Thyroid gland (tissue), 4 donors: ENCODE results near the gene ANKRD40. TPM values are rescaled to one million over a fixed set of nuclear protein-coding genes. Genes with fewer than 3 reads are reported as not detected.

Experiments used
- DNase-seq, 2 donors: peaks; one replicate each; pipeline ENCODE4 v3.0.0-alpha.2; 2019
- H3K27ac ChIP-seq, 3 donors: fragments of 200-600 bp; sonication (generic); 1 replicate in 2 of 3; 2 replicates in 1 of 3; pipeline ENCODE4 v1.5.1; 2016 to 2019; ENCODE audit warnings: mild to moderate bottlenecking in 1 of 3, moderate library complexity in 1 of 3
- H3K27me3 ChIP-seq: fragments of 200-600 bp; sonication (generic); one replicate; pipeline ENCODE4 v1.5.1; 2019
- H3K36me3 ChIP-seq, 2 donors: fragments of 200-600 bp; sonication (generic); one replicate each; pipeline ENCODE4 v1.5.1; 2016 to 2019
- H3K4me1 ChIP-seq, 2 donors: fragments of 200-600 bp; sonication (generic); one replicate each; pipeline ENCODE4 v1.5.1; 2017 to 2019
- H3K4me3 ChIP-seq, 3 donors: fragments of 200-600 bp; sonication (generic); replicated peaks in 1 of 3; 1 replicate in 2 of 3; 2 replicates in 1 of 3; pipeline ENCODE4 v1.5.1; 2016; ENCODE audit warnings: mild to moderate bottlenecking in 1 of 3
- H3K9me3 ChIP-seq: fragments of 200-600 bp; sonication (generic); one replicate; pipeline ENCODE4 v1.5.1; 2017
- CTCF ChIP-seq, 6 experiments: fragments of 200-600 bp in 3 of 6; fragments of 450-650 bp in 3 of 6; sonication (generic) in 3 of 6; IDR thresholded peaks; one replicate each; pipeline ENCODE4 v1.5.1; 2016 to 2019; ENCODE audit warnings: antibody characterized with exemption in 6 of 6, mild to moderate bottlenecking in 2 of 6, inconsistent platforms in 1 of 6, moderate library complexity in 1 of 6
- POLR2A ChIP-seq, 2 donors: fragments of 450-650 bp; IDR thresholded peaks; one replicate each; pipeline ENCODE4 v1.6.1; 2017; ENCODE audit warnings: antibody characterized with exemption in 2 of 2, mild to moderate bottlenecking in 2 of 2, moderate library complexity in 1 of 2
- WGBS, 2 donors: methylation state at CpG; one replicate each; pipeline ENCODE4 v1.1.5; 2017; 5-methylcytosine and 5-hydroxymethylcytosine counted together
- intact Hi-C: fragments of 100-400 bp; cut with DNase I; formaldehyde crosslinking; loops from one replicate; pipeline ENCODE4 v1.15.1; 2023
- total RNA-seq, 4 donors: library from RNA; depleted of rRNA; stranded (reverse); fragments of >200 nt; gene quantifications; one replicate each; pipeline ENCODE4 v1.2.3, GENCODE V29; 2016

Gene ANKRD40
- total RNA-seq, 4 donors from 2014 or later = 29.4 to 40.2 (median 35.1) TPM

- no peak overlapping the region for H3K4me3 ChIP-seq
- no peaks in the 10 kb centered on the region for H3K36me3 ChIP-seq
- no peaks in the 10 kb centered on the region for H3K9me3 ChIP-seq
- no peaks in the 10 kb centered on the region for H3K27me3 ChIP-seq
- H3K4me1 ChIP-seq = peaks cover 37 to 42% of the 10 kb centered on the region in 2 donors
- 84 to 89% methylated on average over 15 of the region's 15 CpGs for WGBS, 2 donors
- DNase-seq = no peak
- H3K27ac ChIP-seq = no peak overlapping the region
- TF ChIP-seq CTCF (IDR thresholded peaks at IDR 0.05) = no peak
- TF ChIP-seq POLR2A (IDR thresholded peaks at IDR 0.05) = no peak
- intact Hi-C loops = loop anchor here (5.0 to 10.0 kb wide), 2 partner anchors 52 to 200 kb away; partner anchors contain the start of gene ABCC3
These were observed 22.9 kb downstream of the ANKRD40 start for GRCh38 chr17:50684612-50685333.

DNA sequence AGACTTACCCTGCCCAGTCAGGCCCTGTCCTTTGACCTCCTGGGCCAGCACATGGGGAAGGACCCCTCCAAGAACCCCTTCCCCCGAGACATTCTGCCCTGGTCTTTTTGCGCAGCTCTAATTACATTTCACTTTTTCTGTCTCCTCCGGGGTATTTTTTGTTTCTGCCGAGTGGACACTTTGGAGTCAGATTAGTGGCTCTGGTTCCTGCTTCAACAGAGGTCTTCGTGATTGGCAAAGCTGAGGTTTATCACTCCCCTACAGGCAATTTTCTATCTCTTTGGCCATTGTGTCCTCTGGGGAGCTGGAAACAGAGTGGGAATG lies 23.5 kb downstream of the ANKRD40 start:
- intact Hi-C loops = loop anchor here (5.0 to 10.0 kb wide), 2 partner anchors 52 to 199 kb away; partner anchors contain the start of gene ABCC3
- DNase-seq = no peak
- H3K36me3 ChIP-seq = no peaks in the 10 kb centered on the region
- peaks cover 32 to 37% of the 10 kb centered on the region in 2 donors for H3K4me1 ChIP-seq
- no peak overlapping the region for H3K27ac ChIP-seq
- H3K27me3 ChIP-seq = no peaks in the 10 kb centered on the region
- 84 to 93% methylated on average over 5 of the region's 5 CpGs for WGBS, 2 donors
- no peaks in the 10 kb centered on the region for H3K9me3 ChIP-seq
- TF ChIP-seq POLR2A (IDR thresholded peaks at IDR 0.05) (no peak), CTCF (IDR thresholded peaks at IDR 0.05) (no peak)
- no peak overlapping the region for H3K4me3 ChIP-seq

- DNase-seq = no peak
- H3K27ac ChIP-seq = no peak overlapping the region
- H3K27me3 ChIP-seq = no peaks in the 10 kb centered on the region
- 96% methylated on average over 21 to 28 of the region's 28 CpGs for WGBS, 2 donors
- no peaks in the 10 kb centered on the region for H3K36me3 ChIP-seq
- intact Hi-C loops = loop anchor here (5.0 to 10.0 kb wide), 2 partner anchors 51 to 199 kb away; partner anchors contain the start of gene ABCC3
- no peaks in the 10 kb centered on the region for H3K9me3 ChIP-seq
- TF ChIP-seq POLR2A (IDR thresholded peaks at IDR 0.05) = no peak
- TF ChIP-seq CTCF (IDR thresholded peaks at IDR 0.05) = no peak
- peaks cover 26 to 31% of the 10 kb centered on the region in 2 donors for H3K4me1 ChIP-seq
- H3K4me3 ChIP-seq = no peak overlapping the region
These were observed 24.1 kb downstream of the ANKRD40 start for GRCh38 chr17:50683434-50684287.

DNA sequence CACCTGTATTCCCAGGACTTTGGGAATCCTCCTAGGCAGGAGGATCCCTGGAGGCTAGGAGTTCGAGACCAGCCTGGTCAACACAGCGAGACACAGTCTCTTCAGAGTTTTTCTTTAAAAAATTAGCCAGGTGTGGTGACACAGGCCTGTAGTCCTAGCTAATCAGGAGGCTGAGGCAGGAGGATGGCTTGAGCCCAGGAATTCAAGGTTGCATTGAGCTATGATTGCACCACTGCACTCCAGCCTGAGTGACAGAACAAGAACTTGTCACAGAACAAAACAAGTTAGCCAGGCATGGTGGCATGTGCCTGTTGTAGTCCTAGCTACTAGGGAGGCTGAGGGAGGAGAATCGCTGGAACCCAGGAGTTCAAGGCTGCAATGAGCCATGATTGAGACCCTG lies 24.8 kb downstream of the ANKRD40 start:
- 91 to 96% methylated on average over 3 of the region's 3 CpGs for WGBS, 2 donors
- intact Hi-C loops = loop anchor here (5.0 to 10.0 kb wide), 2 partner anchors 51 to 198 kb away; partner anchors contain the start of gene ABCC3
- peaks cover 20 to 25% of the 10 kb centered on the region in 2 donors for H3K4me1 ChIP-seq
- no peak overlapping the region for H3K4me3 ChIP-seq
- no peak for DNase-seq
- H3K9me3 ChIP-seq = no peaks in the 10 kb centered on the region
- no peaks in the 10 kb centered on the region for H3K27me3 ChIP-seq
- TF ChIP-seq CTCF (IDR thresholded peaks at IDR 0.05) (no peak), POLR2A (IDR thresholded peaks at IDR 0.05) (no peak)
- H3K36me3 ChIP-seq = no peaks in the 10 kb centered on the region
- H3K27ac ChIP-seq = no peak overlapping the region
